ENCODE data around the gene ZNF587. TPM values are rescaled to one million over a fixed set of nuclear protein-coding genes. Genes with fewer than 3 reads are reported as not detected.

The ZNF587 gene
- total and polyA plus RNA-seq, 2 of the 8 experiments (the other 6 are each of a cell fraction or from before 2014, with no cell fraction given) = 18.1 to 42.1 TPM

DNA sequence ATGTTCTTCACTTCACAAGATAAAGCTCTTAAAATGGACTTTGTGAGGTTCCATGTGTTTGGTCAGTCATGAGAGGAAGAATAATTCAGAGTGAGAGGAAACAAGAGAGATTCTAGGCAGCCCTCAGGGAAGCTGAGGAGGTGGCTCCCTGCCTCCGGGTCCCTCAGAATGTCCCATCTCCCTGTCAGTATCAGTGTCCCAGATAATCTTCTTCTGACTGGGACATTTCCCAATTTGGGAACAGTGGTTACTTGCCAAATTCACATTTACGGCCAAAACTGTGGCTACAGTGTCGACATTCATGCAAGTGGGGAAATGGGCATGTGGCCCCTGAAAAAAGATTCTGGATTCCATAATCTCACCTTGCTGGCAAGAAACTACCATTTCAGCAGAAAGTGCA, 57.7 kb downstream of the ZNF587 start:
- POLR2A ChIA-PET (ENCODE audit: partially characterized antibody) = interaction anchor here (0.9 to 2.1 kb wide), 4 partner anchors 9 to 27 kb away, joined by 3 to 8 read pairs (median 4); partner anchors contain the start of genes ZNF417 and ZNF814

More for the DNA sequence above, 57.7 kb downstream of the ZNF587 start:
- peaks cover 0 to 2% of the 10 kb centered on the region in 2 experiments for H4K20me1 ChIP-seq (replicated peaks in 1 of 2; ENCODE audit: control insufficient read depth in 1 of 2, insufficient read depth in 2 of 2, low read length in 2 of 2)
- H4K8ac ChIP-seq (ENCODE audit: extremely low read depth, insufficient read depth, low read length) = no peak overlapping the region
- H4K91ac ChIP-seq (replicated peaks; ENCODE audit: insufficient read length, low read length) = no peak overlapping the region
- H2AK5ac ChIP-seq (ENCODE audit: low read depth, low read length) = no peak overlapping the region
- H2BK20ac ChIP-seq (ENCODE audit: low read length) = no peak overlapping the region
- H3K18ac ChIP-seq (ENCODE audit: extremely low read depth, low read length) = no peak overlapping the region
- no peak overlapping the region for H4K5ac ChIP-seq (ENCODE audit: insufficient read length, low read depth, low read length)
- peaks cover 6 to 33% (median 22%) of the 10 kb centered on the region in 4 experiments; a peak in 7 of 8 replicates for H3K36me3 ChIP-seq (ENCODE audit: control insufficient read depth in 2 of 4, insufficient read depth in 4 of 4, low read length in 3 of 4)
- no peak overlapping the region for H3K9ac ChIP-seq (replicated peaks in 1 of 4; ENCODE audit: extremely low read depth in 1 of 4, low read depth in 3 of 4, low read length in 3 of 4)
- no peak overlapping the region for H3K4me3 ChIP-seq (ENCODE audit: extremely low read depth in 1 of 4, insufficient read depth in 2 of 4, low read depth in 3 of 4, low read length in 4 of 4)
- H3K79me1 ChIP-seq (ENCODE audit: low read depth, low read length) = no peaks in the 10 kb centered on the region
- no peak overlapping the region for H2BK12ac ChIP-seq (ENCODE audit: low read depth, low read length)
- no peaks in the 10 kb centered on the region for H3K23me2 ChIP-seq (ENCODE audit: low read depth, low read length)
- no peak overlapping the region for H3K23ac ChIP-seq (ENCODE audit: insufficient read length)
- DNase-seq (ENCODE audit: low read depth in 1 of 2, low spot score in 2 of 2) (no peak), FAIRE-seq (no peak)
- 95% methylated on average over 3 of the region's 3 CpGs; no CpG with 5 or more reads in 1 of the 2 experiments for WGBS, 2 experiments (ENCODE audit: extremely low coverage in 1 of 2, insufficient coverage in 1 of 2, insufficient read length in 1 of 2, insufficient replicate concordance in 2 of 2, low coverage in 1 of 2, low lambda C conversion rate in 2 of 2, missing lambda C conversion rate in 1 of 2)
- no peak overlapping the region for H3K4me2 ChIP-seq (ENCODE audit: insufficient read depth in 1 of 2, low read depth in 2 of 2, low read length in 2 of 2)
- no peak overlapping the region for H3K4ac ChIP-seq (replicated peaks; ENCODE audit: insufficient read length, low read depth, low read length)
- no peaks in the 10 kb centered on the region for H3K27me3 ChIP-seq (replicated peaks in 1 of 4; ENCODE audit: control insufficient read depth in 3 of 4, extremely low read depth in 1 of 4, insufficient read depth in 3 of 4, low read length in 3 of 4)
- H3K56ac ChIP-seq (replicated peaks; ENCODE audit: insufficient read length, low read depth, low read length) = no peak overlapping the region
- H3K79me2 ChIP-seq (ENCODE audit: control insufficient read depth in 1 of 2, insufficient read depth in 2 of 2, low read length in 2 of 2) = peaks cover 0 to 4% of the 10 kb centered on the region in 2 experiments; a peak in 2 of 4 replicates
- no peak overlapping the region for H3K14ac ChIP-seq (ENCODE audit: insufficient read length)
- CTCF ChIA-PET (ENCODE audit: partially characterized antibody) = interaction anchor here (1.2 to 1.3 kb wide), 2 partner anchors 14 to 185 kb away, joined by 3 read pairs; no protein-coding TSS in a partner anchor
- H3K9me3 ChIP-seq (ENCODE audit: insufficient read depth in 2 of 2, low read depth in 1 of 2, low read length in 1 of 2) = no peaks in the 10 kb centered on the region
- H3K27ac ChIP-seq (ENCODE audit: low read depth, low read length) = no peak overlapping the region
- H2BK5ac ChIP-seq (ENCODE audit: low read depth, low read length) = no peak overlapping the region
- H2AFZ ChIP-seq (ENCODE audit: low read length) = no peak overlapping the region
- H3K4me1 ChIP-seq (replicated peaks in 1 of 4; ENCODE audit: control insufficient read depth in 3 of 4, insufficient read depth in 4 of 4, low read length in 3 of 4) = no peaks in the 10 kb centered on the region
- H2BK120ac ChIP-seq (replicated peaks; ENCODE audit: low read depth, low read length) = no peak overlapping the region
- no peak overlapping the region for H2BK15ac ChIP-seq (ENCODE audit: low read length)
- TF ChIP-seq KDM4A (IDR thresholded peaks at IDR 0.05; ENCODE audit: low read depth, low read length, severe bottlenecking) (no peak), KDM1A (IDR thresholded peaks at IDR 0.05; ENCODE audit: borderline replicate concordance, low read length) (no peak), SIX5 (IDR thresholded peaks at IDR 0.05; ENCODE audit: low read depth, low read length) (no peak), TAF1 (IDR thresholded peaks at IDR 0.05; ENCODE audit: low read depth, low read length) (no peak)

Measured in H1 (cell line).